Ishikawa (cell line): ENCODE data around the gene ADGRF3.

Source experiments
- CEBPB ChIP-seq: IDR thresholded peaks from 2 replicates; pipeline ENCODE4 v1.6.1; 2012
- CREB1 ChIP-seq: IDR thresholded peaks from 2 replicates; pipeline ENCODE4 v1.6.1; 2012; ENCODE audit warnings: low read depth
- EGR1 ChIP-seq: IDR thresholded peaks from 2 replicates; pipeline ENCODE4 v1.6.1; 2012
- EP300 ChIP-seq: IDR thresholded peaks from 2 replicates; pipeline ENCODE4 v1.6.1; 2012; ENCODE audit warnings: borderline replicate concordance
- FOXM1 ChIP-seq: IDR thresholded peaks from 2 replicates; pipeline ENCODE4 v1.6.1; 2012; ENCODE audit warnings: low read depth, borderline replicate concordance
- NFIC ChIP-seq: IDR thresholded peaks from 2 replicates; pipeline ENCODE4 v1.6.1; 2012
- RAD21 ChIP-seq: IDR thresholded peaks from 2 replicates; pipeline ENCODE4 v1.6.1; 2012; ENCODE audit warnings: low read depth
- REST ChIP-seq: IDR thresholded peaks from 2 replicates; pipeline ENCODE4 v1.6.1; 2012; ENCODE audit warnings: low read depth, mild to moderate bottlenecking
- TAF1 ChIP-seq: IDR thresholded peaks from 2 replicates; pipeline ENCODE4 v1.6.1; 2012; ENCODE audit warnings: low read depth, mild to moderate bottlenecking
- TCF12 ChIP-seq: IDR thresholded peaks from 2 replicates; pipeline ENCODE4 v1.6.1; 2012; ENCODE audit warnings: low read depth
- TEAD4 ChIP-seq: IDR thresholded peaks from 2 replicates; pipeline ENCODE4 v1.6.1; 2012
- YY1 ChIP-seq: IDR thresholded peaks from 2 replicates; pipeline ENCODE4 v1.6.1; 2012; ENCODE audit warnings: low read depth
- ZBTB7A ChIP-seq: IDR thresholded peaks from 2 replicates; pipeline ENCODE4 v1.6.1; 2012; ENCODE audit warnings: low read depth
- TF ChIP-seq, protein P1 (sequence below): IDR thresholded peaks from 2 replicates; pipeline ENCODE4 v1.6.1; 2012
- TF ChIP-seq, protein P2 (sequence below): IDR thresholded peaks from 2 replicates; pipeline ENCODE4 v1.6.1; 2012

Gene ADGRF3

DNA sequence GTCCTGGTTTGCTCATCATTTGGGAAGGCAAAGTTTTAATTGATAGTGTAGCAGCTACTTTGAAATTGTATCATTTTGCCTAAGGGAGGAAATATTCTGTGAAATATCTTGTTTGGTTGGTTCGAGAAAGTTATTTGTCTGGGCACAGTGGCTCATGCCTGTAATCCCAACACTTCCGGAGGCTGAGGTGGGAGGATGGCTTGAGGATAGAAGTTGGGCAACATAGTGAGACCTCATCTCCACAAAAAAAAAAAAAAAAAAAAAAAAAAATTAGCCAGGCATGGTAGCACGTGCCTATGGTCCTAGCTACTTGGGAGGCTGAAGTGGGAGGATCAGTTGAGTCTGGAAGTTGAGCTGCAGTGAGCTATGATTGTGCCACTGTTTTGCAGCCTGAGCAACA, 3.1 kb upstream of the ADGRF3 start:
- TF ChIP-seq CEBPB (no peak), EGR1 (no peak), NFIC (no peak), EP300 (no peak), ZBTB7A (no peak), TAF1 (no peak), YY1 (no peak), CREB1 (no peak), TEAD4 (no peak), TCF12 (no peak), REST (no peak), RAD21 (no peak)
- TF ChIP-seq, protein P1, sequence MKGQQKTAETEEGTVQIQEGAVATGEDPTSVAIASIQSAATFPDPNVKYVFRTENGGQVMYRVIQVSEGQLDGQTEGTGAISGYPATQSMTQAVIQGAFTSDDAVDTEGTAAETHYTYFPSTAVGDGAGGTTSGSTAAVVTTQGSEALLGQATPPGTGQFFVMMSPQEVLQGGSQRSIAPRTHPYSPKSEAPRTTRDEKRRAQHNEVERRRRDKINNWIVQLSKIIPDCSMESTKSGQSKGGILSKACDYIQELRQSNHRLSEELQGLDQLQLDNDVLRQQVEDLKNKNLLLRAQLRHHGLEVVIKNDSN: no peak
- TF ChIP-seq, protein P2, sequence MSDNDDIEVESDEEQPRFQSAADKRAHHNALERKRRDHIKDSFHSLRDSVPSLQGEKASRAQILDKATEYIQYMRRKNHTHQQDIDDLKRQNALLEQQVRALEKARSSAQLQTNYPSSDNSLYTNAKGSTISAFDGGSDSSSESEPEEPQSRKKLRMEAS: no peak

DNA sequence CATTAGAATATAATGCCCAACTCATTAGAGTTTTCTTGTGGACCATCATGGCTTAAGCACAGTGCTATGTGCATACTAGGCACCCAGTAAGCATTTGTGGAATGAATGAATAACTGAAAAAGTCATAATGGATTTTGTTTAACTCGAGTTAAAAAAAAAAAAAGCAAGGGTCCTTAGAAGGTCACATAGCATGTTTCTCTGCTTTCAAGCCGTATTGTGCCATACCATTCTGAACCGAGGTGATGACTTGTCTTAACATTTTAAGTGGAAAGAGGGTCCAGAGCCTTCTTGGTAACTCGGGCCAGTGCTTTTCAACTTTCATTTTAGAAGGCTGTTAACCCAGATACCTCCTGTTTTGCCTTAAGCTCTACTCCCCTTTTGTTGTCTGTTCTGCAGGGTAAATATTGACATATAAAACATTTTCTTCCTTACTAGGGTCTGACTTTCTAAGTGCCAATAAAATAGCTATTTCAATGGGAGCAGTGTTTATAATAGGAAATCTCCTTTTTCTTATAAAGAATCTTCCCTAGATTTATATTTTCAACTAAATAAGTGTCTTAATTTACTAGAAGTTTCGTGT, 787 bp upstream of the ADGRF3 start:
- TF ChIP-seq REST (no peak), CREB1 (no peak), ZBTB7A (no peak), FOXM1 (no peak), CEBPB (no peak), EP300 (no peak), RAD21 (no peak)

DNA sequence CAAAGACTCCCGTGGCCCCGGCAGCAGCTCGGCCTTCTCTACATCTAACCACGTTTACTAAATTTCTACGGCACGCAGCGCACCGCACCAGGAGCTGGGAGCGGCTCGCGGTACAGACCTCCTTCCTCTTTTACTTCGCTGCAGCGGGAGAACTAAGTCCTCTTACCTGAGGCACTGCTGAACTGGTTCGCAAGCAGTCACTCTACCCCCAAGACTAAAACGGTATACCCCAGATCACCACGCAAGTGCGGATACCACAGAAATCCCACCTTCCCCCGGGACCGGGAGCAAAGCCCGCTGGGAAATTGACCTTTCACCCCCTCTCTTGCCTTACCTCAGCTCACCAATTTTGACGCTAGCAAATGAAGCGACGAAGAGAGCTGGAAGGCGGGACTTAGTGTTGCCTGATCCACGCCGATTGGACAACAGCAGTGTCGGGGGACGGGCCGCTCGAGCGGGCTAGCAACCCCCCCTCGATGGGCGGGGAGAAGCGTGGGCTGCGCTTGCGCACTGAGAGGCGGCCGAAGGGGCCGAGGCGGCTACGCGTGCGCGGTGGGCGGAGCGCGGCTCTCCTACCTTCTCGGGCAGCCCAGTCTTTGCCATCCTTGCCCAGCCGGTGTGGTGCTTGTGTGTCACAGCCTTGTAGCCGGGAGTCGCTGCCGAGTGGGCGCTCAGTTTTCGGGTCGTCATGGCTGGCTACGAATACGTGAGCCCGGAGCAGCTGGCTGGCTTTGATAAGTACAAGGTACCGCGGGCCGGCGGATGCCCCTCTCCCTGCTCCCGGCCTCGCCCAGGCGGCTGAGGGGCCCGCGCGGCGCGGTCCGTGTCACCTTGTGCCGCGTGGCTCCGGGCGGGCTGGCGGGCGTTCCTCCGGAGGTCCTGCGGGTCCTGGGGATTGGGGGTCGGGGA, 790 bp downstream of the ADGRF3 start, which contains the start of gene SELENOI:
TSS of gene SELENOI (plus strand) at position 599 of the 909 bp plus-strand sequence. CDS start at position 689, 90 bp downstream.
- TF ChIP-seq, protein P2: peak; percentile 18; the same call in 1 of the 2 replicates
- TF ChIP-seq RAD21 (peak; percentile 14; the same call in 1 of the 2 replicates), TAF1 (peak; percentile 82), FOXM1 (no peak), EGR1 (peak; percentile 51; the same call in 1 of the 2 replicates), TEAD4 (no peak), YY1 (no peak; the same call in 1 of the 2 replicates), EP300 (no peak), NFIC (no peak), CREB1 (peak; percentile 87), CEBPB (no peak), TCF12 (peak; percentile 29; the same call in 1 of the 2 replicates), ZBTB7A (no peak; the same call in 1 of the 2 replicates), REST (no peak; the same call in 1 of the 2 replicates)
- TF ChIP-seq, protein P1: no peak

DNA sequence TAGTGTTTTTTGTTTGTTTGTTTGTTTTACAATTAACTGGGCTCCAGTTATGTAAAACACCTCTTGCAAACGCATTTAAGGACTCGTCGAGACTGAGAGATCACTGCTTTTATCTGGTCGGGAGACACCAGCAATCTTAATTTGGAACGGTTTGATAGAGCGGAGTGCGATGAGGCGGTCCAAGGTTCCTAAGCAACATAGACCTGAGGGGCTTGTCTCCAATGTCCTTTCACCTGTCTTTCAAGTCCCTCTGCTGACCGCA, 1.4 kb downstream of the ADGRF3 start:
- TF ChIP-seq, protein P2: no peak
- no peak for TF ChIP-seq FOXM1
- no peak for TF ChIP-seq ZBTB7A
- TF ChIP-seq EGR1: no peak
- TF ChIP-seq NFIC: no peak
- TF ChIP-seq TEAD4: no peak
- no peak for TF ChIP-seq CEBPB
- no peak for TF ChIP-seq TCF12
- no peak for TF ChIP-seq YY1
- no peak for TF ChIP-seq EP300
- no peak for TF ChIP-seq REST
- TF ChIP-seq CREB1: no peak
- TF ChIP-seq RAD21: no peak
- TF ChIP-seq, protein P1: no peak
- no peak for TF ChIP-seq TAF1
